Breast epithelium (tissue), 4 donors: ENCODE data around the gene CCDC54. TPM values are rescaled to one million over a fixed set of nuclear protein-coding genes. Genes with fewer than 3 reads are reported as not detected.

Experiments used
- DNase-seq, 2 donors: peaks; one replicate each; pipeline ENCODE4 v3.0.0-alpha.2; 2019; ENCODE audit warnings: low spot score in 2 of 2
- H3K27ac ChIP-seq, 2 donors: fragments of 200-600 bp; sonication (generic) in 1 of 2; one replicate each; pipeline ENCODE4 v1.5.1; 2016 to 2019; ENCODE audit warnings: mild to moderate bottlenecking in 1 of 2
- H3K27me3 ChIP-seq, 2 donors: fragments of 200-600 bp; sonication (generic) in 1 of 2; one replicate each; pipeline versions ENCODE4 v1.5.1 to v1.6.0; 2017 to 2019; ENCODE audit warnings: control low read depth in 1 of 2, mild to moderate bottlenecking in 1 of 2
- H3K36me3 ChIP-seq: fragments of 200-600 bp; one replicate; pipeline ENCODE4 v1.5.1; 2019
- H3K4me1 ChIP-seq, 2 donors: fragments of 200-600 bp; sonication (generic); one replicate each; pipeline ENCODE4 v1.5.1; 2016 to 2019; ENCODE audit warnings: control low read depth in 1 of 2
- H3K4me3 ChIP-seq, 3 donors: fragments of 200-600 bp; sonication (generic); 1 replicate in 2 of 3; 2 replicates in 1 of 3; pipeline ENCODE4 v1.5.1; 2016 to 2019; ENCODE audit warnings: mild to moderate bottlenecking in 3 of 3, moderate library complexity in 2 of 3
- H3K9me3 ChIP-seq, 2 donors: fragments of 200-600 bp; sonication (generic) in 1 of 2; one replicate each; pipeline ENCODE4 v1.5.1; 2016 to 2019; ENCODE audit warnings: control low read depth in 1 of 2
- POLR2A ChIP-seq: fragments of 450-650 bp; IDR thresholded peaks from one replicate; pipeline ENCODE4 v1.6.1; 2016; ENCODE audit warnings: antibody characterized with exemption, mild to moderate bottlenecking, moderate library complexity
- POLR2AphosphoS5 ChIP-seq, 3 donors: sonication (generic); formaldehyde crosslinking; IDR thresholded peaks; one replicate each; pipeline ENCODE4 v1.6.1; 2017; ENCODE audit warnings: antibody characterized with exemption in 3 of 3
- intact Hi-C: fragments of 100-400 bp; cut with DNase I; formaldehyde crosslinking; loops from one replicate; pipeline ENCODE4 v1.15.1; 2023; ENCODE audit warnings: low total_unique reads
- total RNA-seq, 3 donors: library from RNA; depleted of rRNA; stranded (reverse); fragments of >200 nt; gene quantifications; one replicate each; pipeline ENCODE4 v1.1.0, GENCODE V29; 2016
- TF ChIP-seq, protein P1 (sequence below), 3 donors: fragments of 450-650 bp; IDR thresholded peaks; one replicate each; pipeline ENCODE4 v1.5.1; 2016 to 2017; ENCODE audit warnings: antibody characterized with exemption in 3 of 3, mild to moderate bottlenecking in 3 of 3, moderate library complexity in 3 of 3

CCDC54 gene
- total RNA-seq, 3 donors from 2014 or later, result 0.33 TPM; not detected in 2

DNA sequence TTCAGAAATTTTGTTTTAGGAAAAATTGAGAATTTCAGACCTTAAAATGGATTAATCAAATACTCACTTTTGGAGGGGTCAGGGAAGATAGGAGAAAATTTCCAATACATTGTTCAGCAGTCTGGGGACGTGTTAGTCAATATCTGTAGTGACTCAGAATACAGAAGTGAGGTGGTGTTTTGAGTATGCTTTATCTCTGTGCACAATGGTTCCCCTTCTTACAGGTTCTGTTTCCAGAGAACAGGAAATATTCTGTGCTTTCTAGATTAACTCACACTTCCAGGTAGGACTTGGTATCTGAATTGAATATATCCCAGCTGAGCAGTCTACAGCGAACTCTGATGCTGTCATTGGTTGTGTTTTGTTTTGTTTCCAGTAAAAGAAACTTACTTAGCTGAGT is 30.7 kb upstream of the CCDC54 start:
- Histone ChIP-seq H3K9me3 (no peaks in the 10 kb centered on the region), H3K27me3 (no peaks in the 10 kb centered on the region), H3K36me3 (no peaks in the 10 kb centered on the region), H3K4me3 (no peak overlapping the region), H3K4me1 (no peaks in the 10 kb centered on the region), H3K27ac (no peak overlapping the region)
- no peak for DNase-seq
- intact Hi-C loops, result no loop called here
- TF ChIP-seq POLR2A, result no peak
- TF ChIP-seq, protein P1, sequence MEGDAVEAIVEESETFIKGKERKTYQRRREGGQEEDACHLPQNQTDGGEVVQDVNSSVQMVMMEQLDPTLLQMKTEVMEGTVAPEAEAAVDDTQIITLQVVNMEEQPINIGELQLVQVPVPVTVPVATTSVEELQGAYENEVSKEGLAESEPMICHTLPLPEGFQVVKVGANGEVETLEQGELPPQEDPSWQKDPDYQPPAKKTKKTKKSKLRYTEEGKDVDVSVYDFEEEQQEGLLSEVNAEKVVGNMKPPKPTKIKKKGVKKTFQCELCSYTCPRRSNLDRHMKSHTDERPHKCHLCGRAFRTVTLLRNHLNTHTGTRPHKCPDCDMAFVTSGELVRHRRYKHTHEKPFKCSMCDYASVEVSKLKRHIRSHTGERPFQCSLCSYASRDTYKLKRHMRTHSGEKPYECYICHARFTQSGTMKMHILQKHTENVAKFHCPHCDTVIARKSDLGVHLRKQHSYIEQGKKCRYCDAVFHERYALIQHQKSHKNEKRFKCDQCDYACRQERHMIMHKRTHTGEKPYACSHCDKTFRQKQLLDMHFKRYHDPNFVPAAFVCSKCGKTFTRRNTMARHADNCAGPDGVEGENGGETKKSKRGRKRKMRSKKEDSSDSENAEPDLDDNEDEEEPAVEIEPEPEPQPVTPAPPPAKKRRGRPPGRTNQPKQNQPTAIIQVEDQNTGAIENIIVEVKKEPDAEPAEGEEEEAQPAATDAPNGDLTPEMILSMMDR (IDR thresholded peaks at IDR 0.05), result no peak
- no peak for TF ChIP-seq POLR2AphosphoS5 (IDR thresholded peaks at IDR 0.05)

DNA sequence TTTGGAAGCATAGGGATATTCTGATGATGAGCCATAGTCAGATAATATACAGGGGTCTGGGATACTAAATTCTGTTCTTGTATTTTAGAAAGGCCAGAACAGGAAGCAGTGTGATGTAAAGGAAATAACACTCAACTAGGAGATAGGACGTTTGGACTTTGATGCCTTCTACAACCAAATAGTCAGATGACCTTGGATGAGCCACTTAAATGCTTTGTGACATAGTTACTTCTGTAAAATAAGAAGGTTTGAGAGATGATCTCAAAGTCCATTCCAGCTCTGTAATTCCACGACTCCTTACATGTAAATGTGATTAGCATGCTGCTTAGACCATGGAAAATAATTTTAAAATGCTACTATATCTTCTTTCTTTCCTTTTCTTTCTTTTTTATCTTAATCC is 29.5 kb upstream of the CCDC54 start:
- intact Hi-C loops, result no loop called here
- TF ChIP-seq POLR2A, result no peak
- TF ChIP-seq, protein P1 (IDR thresholded peaks at IDR 0.05), result no peak
- TF ChIP-seq POLR2AphosphoS5 (IDR thresholded peaks at IDR 0.05), result no peak
- Histone ChIP-seq H3K27me3 (no peaks in the 10 kb centered on the region), H3K4me1 (no peaks in the 10 kb centered on the region), H3K36me3 (no peaks in the 10 kb centered on the region), H3K9me3 (no peaks in the 10 kb centered on the region), H3K4me3 (no peak overlapping the region), H3K27ac (no peak overlapping the region)
- no peak for DNase-seq

DNA sequence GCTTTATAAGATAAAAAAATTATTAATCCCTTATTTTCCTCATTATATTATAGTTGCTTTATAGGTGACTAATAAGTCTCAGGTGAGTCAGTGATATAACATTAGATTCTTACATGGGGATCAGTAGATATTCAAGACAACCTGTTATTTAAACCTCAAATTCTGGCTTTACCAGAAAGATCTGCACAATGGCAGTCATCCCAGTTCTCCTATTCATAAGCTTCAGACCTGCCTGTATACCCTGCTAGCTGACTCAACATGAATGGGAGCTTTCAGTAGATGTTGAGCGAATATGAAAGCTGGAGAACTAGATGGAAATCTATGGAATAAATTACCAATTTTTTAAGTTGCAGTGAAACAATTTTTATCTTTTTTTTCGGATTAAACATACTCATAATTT is 20.5 kb upstream of the CCDC54 start:
- no peak for DNase-seq
- H3K4me3 ChIP-seq, result no peak overlapping the region
- TF ChIP-seq POLR2A (no peak), POLR2AphosphoS5 (IDR thresholded peaks at IDR 0.05) (no peak)
- TF ChIP-seq, protein P1 (IDR thresholded peaks at IDR 0.05), result no peak
- intact Hi-C loops, result no loop called here
- H3K4me1 ChIP-seq, result no peaks in the 10 kb centered on the region
- no peak overlapping the region for H3K27ac ChIP-seq
- H3K9me3 ChIP-seq, result no peaks in the 10 kb centered on the region
- no peaks in the 10 kb centered on the region for H3K36me3 ChIP-seq
- H3K27me3 ChIP-seq, result no peaks in the 10 kb centered on the region

DNA sequence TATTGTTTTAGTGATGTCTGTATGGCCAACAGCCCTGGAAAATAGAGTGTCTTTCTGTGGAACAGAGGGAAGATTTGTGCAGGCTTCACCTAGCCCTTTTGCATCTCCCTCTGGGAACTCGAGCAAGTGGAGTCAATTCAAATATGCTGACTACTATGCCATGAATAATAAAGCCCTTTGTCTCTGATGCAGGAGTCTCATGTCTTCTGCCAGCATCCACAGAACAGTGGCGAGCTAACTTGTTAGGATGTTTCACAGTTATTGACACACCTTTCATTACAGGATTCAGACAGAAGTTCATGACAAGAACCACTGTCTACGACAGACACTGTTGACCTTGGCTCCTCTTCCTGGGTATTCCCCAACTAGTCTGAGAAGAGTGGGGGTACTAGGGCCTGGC is 15.6 kb upstream of the CCDC54 start:
- H3K9me3 ChIP-seq, result no peaks in the 10 kb centered on the region
- intact Hi-C loops, result no loop called here
- no peak for TF ChIP-seq POLR2A
- TF ChIP-seq POLR2AphosphoS5 (IDR thresholded peaks at IDR 0.05), result no peak
- TF ChIP-seq, protein P1 (IDR thresholded peaks at IDR 0.05), result no peak
- DNase-seq, result no peak
- no peak overlapping the region for H3K4me3 ChIP-seq
- no peaks in the 10 kb centered on the region for H3K36me3 ChIP-seq
- no peaks in the 10 kb centered on the region for H3K27me3 ChIP-seq
- no peaks in the 10 kb centered on the region for H3K4me1 ChIP-seq
- H3K27ac ChIP-seq, result no peak overlapping the region

DNA sequence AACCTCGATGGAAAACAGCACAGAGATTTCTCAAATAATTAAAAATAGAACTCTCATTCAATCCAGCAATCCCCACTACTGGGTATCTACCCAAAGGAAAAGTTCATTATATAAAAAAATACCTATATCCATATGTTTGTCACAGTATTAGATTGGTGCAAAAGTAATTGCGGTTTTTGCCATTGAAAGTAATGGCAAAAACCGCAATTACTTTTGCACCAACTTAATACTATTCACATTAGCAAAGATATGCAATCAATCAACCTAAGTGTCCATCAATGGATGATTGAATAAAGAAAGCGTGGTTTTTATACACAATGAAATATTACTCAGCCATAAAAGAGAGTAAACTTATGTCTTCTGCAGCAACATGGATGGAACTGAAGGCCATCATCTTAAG is 12.2 kb upstream of the CCDC54 start:
- intact Hi-C loops, result no loop called here
- DNase-seq, result no peak
- H3K4me3 ChIP-seq, result no peak overlapping the region
- no peaks in the 10 kb centered on the region for H3K27me3 ChIP-seq
- no peaks in the 10 kb centered on the region for H3K36me3 ChIP-seq
- TF ChIP-seq, protein P1 (IDR thresholded peaks at IDR 0.05), result no peak
- no peaks in the 10 kb centered on the region for H3K4me1 ChIP-seq
- H3K9me3 ChIP-seq, result no peaks in the 10 kb centered on the region
- H3K27ac ChIP-seq, result no peak overlapping the region
